CD1c-positive myeloid dendritic cell (primary cell): ENCODE measurements around the gene PRKCB.
"Not testable (repeated sequence)": the region's sequence is repeated elsewhere in the genome, so short reads cannot be mapped to it uniquely, and the experiment has no call there.

Experiments
- DNase-seq: peaks from one replicate; pipeline ENCODE4 v3.0.0-alpha.2; 2016; ENCODE audit errors: extremely low spot score

PRKCB gene

GRCh38 chr16:24131294-24131693, 295.5 kb downstream of the PRKCB start:
- no peak for DNase-seq

- DNase-seq = no peak
Observed at GRCh38 chr16:24132048-24132796, 296.4 kb downstream of the PRKCB start.

GRCh38 chr16:24132797-24133155, 297.0 kb downstream of the PRKCB start:
- DNase-seq = no peak

- DNase-seq = no peak
Observed at GRCh38 chr16:24135624-24136565, 300.1 kb downstream of the PRKCB start.

GRCh38 chr16:24138024-24138423, 302.2 kb downstream of the PRKCB start:
- DNase-seq = no peak

GRCh38 chr16:24138575-24138974, 302.8 kb downstream of the PRKCB start:
- DNase-seq = no peak

- DNase-seq = no peak
Observed at GRCh38 chr16:24139282-24139681, 303.5 kb downstream of the PRKCB start.

- DNase-seq = no peak
Observed at GRCh38 chr16:24140730-24141129, 304.9 kb downstream of the PRKCB start.

GRCh38 chr16:24141466-24141865, 305.7 kb downstream of the PRKCB start:
- DNase-seq = no peak

- no peak for DNase-seq
Observed at GRCh38 chr16:24141917-24142316, 306.1 kb downstream of the PRKCB start.

GRCh38 chr16:24145927-24146326, 310.1 kb downstream of the PRKCB start:
- no peak for DNase-seq

- DNase-seq = no peak
Observed at GRCh38 chr16:24146518-24146917, 310.7 kb downstream of the PRKCB start.

- DNase-seq = no peak
Observed at GRCh38 chr16:24149102-24149501, 313.3 kb downstream of the PRKCB start.

GRCh38 chr16:24150282-24150681, 314.5 kb downstream of the PRKCB start:
- DNase-seq = no peak

GRCh38 chr16:24151482-24151939, 315.7 kb downstream of the PRKCB start:
- no peak for DNase-seq

- DNase-seq = not testable (repeated sequence)
Observed at GRCh38 chr16:24152048-24152447, 316.3 kb downstream of the PRKCB start.

- no peak for DNase-seq
Observed at GRCh38 chr16:24152826-24153225, 317.0 kb downstream of the PRKCB start.

GRCh38 chr16:24156777-24157176, 321.0 kb downstream of the PRKCB start:
- no peak for DNase-seq

GRCh38 chr16:24163935-24164334, 328.2 kb downstream of the PRKCB start:
- no peak for DNase-seq

- no peak for DNase-seq
Observed at GRCh38 chr16:24164416-24164815, 328.6 kb downstream of the PRKCB start.

GRCh38 chr16:24165273-24165672, 329.5 kb downstream of the PRKCB start:
- DNase-seq = no peak

- DNase-seq = no peak
Observed at GRCh38 chr16:24166661-24167528, 331.1 kb downstream of the PRKCB start.
